Neutrophil (primary cell): Measurements from ENCODE around the gene WDR81.
"Not testable (repeated sequence)": the region's sequence is repeated elsewhere in the genome, so short reads cannot be mapped to it uniquely, and the experiment has no call there.

Experiments used
- H3K27ac ChIP-seq: fragments of 200-600 bp; sonication (generic); 2 replicates; pipeline ENCODE4 v1.5.1; 2016; ENCODE audit warnings: mild to moderate bottlenecking, moderate library complexity
- H3K27me3 ChIP-seq: fragments of 200-600 bp; sonication (generic); 2 replicates; pipeline ENCODE4 v1.6.0; 2016; ENCODE audit warnings: mild to moderate bottlenecking
- H3K36me3 ChIP-seq: fragments of 200-600 bp; sonication (generic); 2 replicates; pipeline ENCODE4 v1.5.1; 2017
- H3K4me1 ChIP-seq, 2 experiments: fragments of 200-600 bp in 1 of 2; sonication (generic) in 1 of 2; 1 replicate in 1 of 2; 2 replicates in 1 of 2; pipeline versions ENCODE4 v1.5.1 to v1.6.1; 2013 to 2016; ENCODE audit warnings: low read depth in 1 of 2, low read length in 1 of 2, mild to moderate bottlenecking in 1 of 2, moderate library complexity in 1 of 2; ENCODE audit not compliant: control insufficient read depth in 1 of 2, insufficient read depth in 1 of 2
- H3K4me3 ChIP-seq, 2 experiments: fragments of 200-600 bp in 1 of 2; sonication (generic) in 1 of 2; 1 replicate in 1 of 2; 2 replicates in 1 of 2; pipeline ENCODE4 v1.5.1; 2013 to 2016; ENCODE audit warnings: low read depth in 1 of 2, low read length in 1 of 2, mild to moderate bottlenecking in 1 of 2, moderate library complexity in 1 of 2
- H3K9me3 ChIP-seq: fragments of 200-600 bp; sonication (generic); 2 replicates; pipeline ENCODE4 v1.5.1; 2016
- TF ChIP-seq, protein P1 (sequence below): fragments of 200-600 bp; sonication (generic); IDR thresholded peaks from 2 replicates; pipeline ENCODE4 v1.5.1; 2016; ENCODE audit warnings: antibody characterized with exemption

WDR81 gene

GRCh38 chr17:1705004-1705403 lies 19.5 kb upstream of the WDR81 start:
- H3K36me3 ChIP-seq, result no peaks in the 10 kb centered on the region
- H3K4me1 ChIP-seq, result peaks cover 11 to 15% of the 10 kb centered on the region in 2 experiments
- H3K27ac ChIP-seq, result no peak overlapping the region
- no peaks in the 10 kb centered on the region for H3K9me3 ChIP-seq
- TF ChIP-seq, protein P1, sequence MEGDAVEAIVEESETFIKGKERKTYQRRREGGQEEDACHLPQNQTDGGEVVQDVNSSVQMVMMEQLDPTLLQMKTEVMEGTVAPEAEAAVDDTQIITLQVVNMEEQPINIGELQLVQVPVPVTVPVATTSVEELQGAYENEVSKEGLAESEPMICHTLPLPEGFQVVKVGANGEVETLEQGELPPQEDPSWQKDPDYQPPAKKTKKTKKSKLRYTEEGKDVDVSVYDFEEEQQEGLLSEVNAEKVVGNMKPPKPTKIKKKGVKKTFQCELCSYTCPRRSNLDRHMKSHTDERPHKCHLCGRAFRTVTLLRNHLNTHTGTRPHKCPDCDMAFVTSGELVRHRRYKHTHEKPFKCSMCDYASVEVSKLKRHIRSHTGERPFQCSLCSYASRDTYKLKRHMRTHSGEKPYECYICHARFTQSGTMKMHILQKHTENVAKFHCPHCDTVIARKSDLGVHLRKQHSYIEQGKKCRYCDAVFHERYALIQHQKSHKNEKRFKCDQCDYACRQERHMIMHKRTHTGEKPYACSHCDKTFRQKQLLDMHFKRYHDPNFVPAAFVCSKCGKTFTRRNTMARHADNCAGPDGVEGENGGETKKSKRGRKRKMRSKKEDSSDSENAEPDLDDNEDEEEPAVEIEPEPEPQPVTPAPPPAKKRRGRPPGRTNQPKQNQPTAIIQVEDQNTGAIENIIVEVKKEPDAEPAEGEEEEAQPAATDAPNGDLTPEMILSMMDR, result no peak
- peaks cover 61% of the 10 kb centered on the region for H3K27me3 ChIP-seq
- no peak overlapping the region for H3K4me3 ChIP-seq

DNA sequence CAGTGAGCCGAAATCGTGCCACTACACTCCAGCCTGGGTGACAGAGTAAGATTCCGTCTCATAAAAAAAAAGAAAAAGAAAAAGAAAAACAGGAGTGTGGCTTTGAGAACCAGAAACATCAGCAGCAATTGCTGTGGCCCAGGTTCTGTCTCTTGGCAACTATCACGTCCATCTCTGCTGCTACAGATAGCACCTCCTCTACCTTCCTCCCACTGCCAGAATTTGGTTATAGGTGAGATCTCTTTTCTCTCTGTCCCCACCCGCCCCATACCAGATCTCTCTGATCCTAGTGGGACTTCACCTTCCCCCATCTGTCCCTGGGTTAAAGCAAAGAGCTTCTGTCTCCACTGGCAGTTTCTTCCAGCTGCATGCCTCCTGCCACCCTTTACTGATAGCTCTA lies 17.4 kb upstream of the WDR81 start:
- Histone ChIP-seq H3K27ac (no peak overlapping the region), H3K4me3 (no peak overlapping the region), H3K36me3 (peaks cover 4% of the 10 kb centered on the region), H3K4me1 (peaks cover 21 to 26% of the 10 kb centered on the region in 2 experiments), H3K9me3 (no peaks in the 10 kb centered on the region), H3K27me3 (peaks cover 76% of the 10 kb centered on the region)
- TF ChIP-seq, protein P1, result no peak

GRCh38 chr17:1708791-1709346 lies 15.6 kb upstream of the WDR81 start:
- not testable (repeated sequence) for H3K9me3 ChIP-seq, H3K27ac ChIP-seq
- H3K36me3 ChIP-seq, result peaks cover 22% of the 10 kb centered on the region
- peak overlapping the region in 1 of 2 experiments; percentile 28 for H3K4me3 ChIP-seq
- H3K27me3 ChIP-seq, result peaks cover 84% of the 10 kb centered on the region
- H3K4me1 ChIP-seq, result peaks cover 22 to 29% of the 10 kb centered on the region in 2 experiments

DNA sequence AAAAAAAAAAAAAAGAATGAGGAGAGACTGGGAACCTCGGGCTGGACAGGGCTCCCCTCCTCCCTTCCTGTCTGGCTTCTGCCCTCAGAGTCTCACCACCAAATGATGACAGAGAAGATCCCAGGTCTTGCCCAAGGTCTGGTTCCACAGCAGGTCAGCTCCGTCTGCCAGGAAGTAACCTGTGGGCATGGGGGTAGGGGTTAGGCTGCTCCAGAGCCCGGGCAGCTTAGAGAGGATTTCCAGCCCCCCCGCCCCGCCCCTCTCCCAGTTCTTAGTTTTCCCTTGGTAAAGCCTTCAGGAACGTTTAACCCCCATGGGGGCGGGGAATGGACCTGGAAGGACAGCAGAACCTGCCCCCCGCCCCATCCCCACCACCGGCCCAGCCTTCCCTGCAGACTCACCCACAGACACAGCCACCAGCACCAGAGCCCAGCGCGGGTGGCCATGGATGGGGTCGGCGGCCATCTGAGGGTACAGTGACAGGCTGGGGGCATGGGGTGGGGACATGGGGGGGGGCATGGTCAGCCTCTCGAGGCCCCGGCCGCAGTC lies 15.0 kb upstream of the WDR81 start:
- H3K36me3 ChIP-seq, result peaks cover 22% of the 10 kb centered on the region
- H3K9me3 ChIP-seq, result no peaks in the 10 kb centered on the region
- no peak overlapping the region for H3K27ac ChIP-seq
- H3K4me1 ChIP-seq, result peaks cover 28 to 35% of the 10 kb centered on the region in 2 experiments
- TF ChIP-seq, protein P1, result no peak
- peaks cover 87% of the 10 kb centered on the region for H3K27me3 ChIP-seq
- H3K4me3 ChIP-seq, result peak overlapping the region; percentile 58 to 62

- TF ChIP-seq, protein P1, result no peak
- H3K27ac ChIP-seq, result no peak within 1 kb of the TSS
- peak within 1 kb of the TSS; percentile 58 to 62 for H3K4me3 ChIP-seq
- no peaks in the 10 kb centered on the region for H3K9me3 ChIP-seq
- H3K4me1 ChIP-seq, result peaks cover 35 to 43% of the 10 kb centered on the region in 2 experiments
- peaks cover 22% of the 10 kb centered on the region for H3K36me3 ChIP-seq
- H3K27me3 ChIP-seq, result peaks cover 87% of the 10 kb centered on the region
These were observed 14.3 kb upstream of the WDR81 start, which contains the start of gene TLCD2 for GRCh38 chr17:1709971-1710806. Gene TLCD2 (minus strand): TSS chr17:1710377. CDS start chr17:1710242, 135 bp downstream.
